Measurements from ENCODE around the gene ZNF709. TPM values are rescaled to one million over a fixed set of nuclear protein-coding genes. Genes with fewer than 3 reads are reported as not detected.
"Not testable (repeated sequence)": the region's sequence is repeated elsewhere in the genome, so short reads cannot be mapped to it uniquely, and the experiment has no call there.

The ZNF709 gene
- total RNA-seq, 1 experiment from 2014 or later = 0.77 TPM

DNA sequence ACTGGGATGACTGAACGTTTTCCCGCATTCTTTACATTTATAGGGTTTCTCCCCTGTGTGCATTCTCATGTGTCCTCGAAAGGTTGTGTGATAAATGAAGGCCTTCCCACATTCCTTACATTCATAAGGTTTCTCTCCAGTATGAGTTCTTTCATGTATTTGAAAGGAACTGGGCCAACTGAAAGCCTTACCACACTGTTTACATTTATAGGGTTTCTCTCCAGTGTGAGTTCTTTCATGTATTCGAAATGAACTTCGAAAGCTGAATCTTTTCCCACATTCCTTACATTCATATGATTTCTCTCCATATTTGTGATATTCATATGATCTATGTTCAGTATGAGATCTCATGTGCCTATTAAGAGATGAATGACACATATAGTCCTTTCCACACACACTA, 19.4 kb downstream of the ZNF709 start:
- H3K9me3 ChIP-seq (ENCODE audit: low read length) = peaks cover 61% of the 10 kb centered on the region
- DNase-seq (no peak), ATAC-seq (no peak)
- H3K4me1 ChIP-seq (ENCODE audit: insufficient read depth, low read length) = no peaks in the 10 kb centered on the region
- no peak overlapping the region for H3K9ac ChIP-seq (ENCODE audit: low read length)
- no peak overlapping the region for H2AFZ ChIP-seq (ENCODE audit: low read length)
- no TSS peak for BruUV-seq (replicated peaks)
- no peaks in the 10 kb centered on the region for H3K27me3 ChIP-seq (ENCODE audit: low read length)
- H3K27ac ChIP-seq (ENCODE audit: low read length) = no peak overlapping the region
- H3K9me2 ChIP-seq (replicated peaks; ENCODE audit: low read length) = no peaks in the 10 kb centered on the region
- no peaks in the 10 kb centered on the region for H3K79me2 ChIP-seq (ENCODE audit: low read length)
- TF ChIP-seq EZH2 (IDR thresholded peaks at IDR 0.05; ENCODE audit: low read length, unreplicated experiment) (no peak), EZH2phosphoT487 (IDR thresholded peaks at IDR 0.05; ENCODE audit: borderline replicate concordance, low read length) (no peak)
- H3K4me2 ChIP-seq (ENCODE audit: low read length) = no peak overlapping the region
- intact Hi-C loops (cut with micrococcal nuclease) = no loop called here
- ChIA-PET POLR2A (ENCODE audit: unreplicated experiment) (no interaction called here), CTCF (no interaction called here)
- peaks cover 51% of the 10 kb centered on the region for H3K36me3 ChIP-seq (ENCODE audit: low read depth, low read length)
- H3F3A ChIP-seq (ENCODE audit: low read length, unreplicated experiment) = no peaks in the 10 kb centered on the region
- H4K20me1 ChIP-seq (ENCODE audit: low read length) = no peaks in the 10 kb centered on the region
- H3K4me3 ChIP-seq (ENCODE audit: low read length) = no peak overlapping the region

DNA sequence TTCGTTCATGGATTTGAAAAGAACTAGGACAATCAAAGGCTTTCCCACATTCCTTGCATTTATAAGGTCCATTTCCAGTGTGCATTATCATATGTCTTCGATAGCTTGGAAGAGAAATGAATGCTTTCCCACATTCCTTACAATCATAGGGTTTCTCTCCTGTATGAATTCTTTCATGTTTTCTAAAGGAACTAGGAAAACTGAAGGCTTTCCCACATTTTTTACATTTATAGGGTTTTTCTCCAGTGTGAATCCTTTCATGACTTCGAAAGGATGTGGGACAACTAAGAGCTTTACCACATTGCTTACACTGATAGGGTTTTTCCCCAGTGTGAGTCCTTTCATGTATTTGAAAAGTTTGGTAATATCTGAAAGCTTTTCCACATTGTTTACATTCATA, 19.8 kb downstream of the ZNF709 start:
- Histone ChIP-seq H3F3A (ENCODE audit: low read length, unreplicated experiment) (no peaks in the 10 kb centered on the region), H3K4me3 (ENCODE audit: low read length) (peak overlapping the region; percentile 5; the same call in 1 of the 2 replicates), H3K9me2 (replicated peaks; ENCODE audit: low read length) (no peaks in the 10 kb centered on the region), H4K20me1 (ENCODE audit: low read length) (no peaks in the 10 kb centered on the region), H3K36me3 (ENCODE audit: low read depth, low read length) (peaks cover 48% of the 10 kb centered on the region), H3K27ac (ENCODE audit: low read length) (no peak overlapping the region), H3K79me2 (ENCODE audit: low read length) (no peaks in the 10 kb centered on the region), H2AFZ (ENCODE audit: low read length) (no peak overlapping the region), H3K9ac (ENCODE audit: low read length) (no peak overlapping the region), H3K4me2 (ENCODE audit: low read length) (no peak overlapping the region), H3K27me3 (ENCODE audit: low read length) (no peaks in the 10 kb centered on the region), H3K4me1 (ENCODE audit: insufficient read depth, low read length) (no peaks in the 10 kb centered on the region), H3K9me3 (ENCODE audit: low read length) (peaks cover 59% of the 10 kb centered on the region)
- BruUV-seq (replicated peaks) = TSS peak; percentile 27
- DNase-seq = no peak
- CTCF ChIA-PET = no interaction called here
- intact Hi-C loops (cut with micrococcal nuclease) = no loop called here
- TF ChIP-seq, protein P1, sequence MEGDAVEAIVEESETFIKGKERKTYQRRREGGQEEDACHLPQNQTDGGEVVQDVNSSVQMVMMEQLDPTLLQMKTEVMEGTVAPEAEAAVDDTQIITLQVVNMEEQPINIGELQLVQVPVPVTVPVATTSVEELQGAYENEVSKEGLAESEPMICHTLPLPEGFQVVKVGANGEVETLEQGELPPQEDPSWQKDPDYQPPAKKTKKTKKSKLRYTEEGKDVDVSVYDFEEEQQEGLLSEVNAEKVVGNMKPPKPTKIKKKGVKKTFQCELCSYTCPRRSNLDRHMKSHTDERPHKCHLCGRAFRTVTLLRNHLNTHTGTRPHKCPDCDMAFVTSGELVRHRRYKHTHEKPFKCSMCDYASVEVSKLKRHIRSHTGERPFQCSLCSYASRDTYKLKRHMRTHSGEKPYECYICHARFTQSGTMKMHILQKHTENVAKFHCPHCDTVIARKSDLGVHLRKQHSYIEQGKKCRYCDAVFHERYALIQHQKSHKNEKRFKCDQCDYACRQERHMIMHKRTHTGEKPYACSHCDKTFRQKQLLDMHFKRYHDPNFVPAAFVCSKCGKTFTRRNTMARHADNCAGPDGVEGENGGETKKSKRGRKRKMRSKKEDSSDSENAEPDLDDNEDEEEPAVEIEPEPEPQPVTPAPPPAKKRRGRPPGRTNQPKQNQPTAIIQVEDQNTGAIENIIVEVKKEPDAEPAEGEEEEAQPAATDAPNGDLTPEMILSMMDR (conservative IDR thresholded peaks at IDR 0.05; ENCODE audit: low read depth, low read length) = no peak
- TF ChIP-seq EZH2 (IDR thresholded peaks at IDR 0.05; ENCODE audit: low read length, unreplicated experiment) (no peak), EZH2phosphoT487 (IDR thresholded peaks at IDR 0.05; ENCODE audit: borderline replicate concordance, low read length) (no peak)
- no peak for ATAC-seq
- POLR2A ChIA-PET (ENCODE audit: unreplicated experiment) = no interaction called here

DNA sequence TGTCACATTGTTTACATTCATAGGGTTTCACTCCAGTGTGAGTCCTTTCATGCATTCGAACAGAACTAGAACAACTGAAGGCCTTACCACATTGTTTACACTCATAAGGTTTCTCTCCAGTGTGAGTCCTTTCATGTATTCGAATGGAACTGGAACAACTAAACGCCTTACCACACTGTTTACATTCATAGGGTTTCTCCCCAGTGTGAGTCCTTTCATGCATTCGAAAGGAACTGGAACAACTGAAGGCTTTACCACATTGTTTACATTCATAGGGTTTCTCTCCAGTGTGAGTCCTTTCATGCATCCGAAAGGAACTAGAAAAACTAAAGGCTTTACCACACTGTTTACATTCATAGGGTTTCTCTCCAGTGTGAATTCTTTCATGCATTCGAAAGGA, 20.5 kb downstream of the ZNF709 start:
- peaks cover 49% of the 10 kb centered on the region for H3K36me3 ChIP-seq (ENCODE audit: low read depth, low read length)
- peaks cover 63% of the 10 kb centered on the region for H3K9me3 ChIP-seq (ENCODE audit: low read length)
- not testable (repeated sequence) for H2AFZ ChIP-seq (ENCODE audit: low read length)

DNA sequence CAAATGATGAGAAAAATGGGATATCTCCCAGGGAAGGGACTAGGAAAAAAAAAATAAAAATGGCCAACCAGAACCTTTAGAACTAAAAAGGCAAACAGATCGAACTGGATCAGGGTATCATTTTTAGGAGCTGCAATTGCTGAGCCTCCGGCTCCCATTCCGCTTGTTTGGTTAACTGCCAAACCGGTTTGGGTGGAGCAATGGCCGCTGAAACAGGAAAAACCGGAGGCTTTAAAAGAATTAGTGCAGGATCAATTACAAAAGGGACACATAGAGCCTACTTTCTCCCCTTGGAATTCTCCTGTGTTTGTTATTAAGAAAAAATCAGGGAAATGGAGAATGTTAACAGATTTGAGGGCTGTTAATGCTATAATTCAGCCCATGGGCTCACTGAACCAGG, 31.1 kb downstream of the ZNF709 start:
- no peak overlapping the region for H3K4me3 ChIP-seq (ENCODE audit: low read length)
- no TSS peak for BruUV-seq (replicated peaks)
- no peaks in the 10 kb centered on the region for H4K20me1 ChIP-seq (ENCODE audit: low read length)
- no peaks in the 10 kb centered on the region for H3F3A ChIP-seq (ENCODE audit: low read length, unreplicated experiment)
- ChIA-PET POLR2A (ENCODE audit: unreplicated experiment) (no interaction called here), CTCF (no interaction called here)
- no peaks in the 10 kb centered on the region for H3K27me3 ChIP-seq (ENCODE audit: low read length)
- H3K79me2 ChIP-seq (ENCODE audit: low read length) = no peaks in the 10 kb centered on the region
- H3K4me2 ChIP-seq (ENCODE audit: low read length) = no peak overlapping the region
- peaks cover 3% of the 10 kb centered on the region; the same call in 1 of the 2 replicates for H3K36me3 ChIP-seq (ENCODE audit: low read depth, low read length)
- intact Hi-C loops (cut with micrococcal nuclease) = no loop called here
- 0 out of 2 replicates have a peak, but pooled peaks cover 5% of the 10 kb centered on the region for H3K4me1 ChIP-seq (ENCODE audit: insufficient read depth, low read length)
- TF ChIP-seq EZH2 (IDR thresholded peaks at IDR 0.05; ENCODE audit: low read length, unreplicated experiment) (no peak), EZH2phosphoT487 (IDR thresholded peaks at IDR 0.05; ENCODE audit: borderline replicate concordance, low read length) (no peak)
- TF ChIP-seq, protein P1 (conservative IDR thresholded peaks at IDR 0.05; ENCODE audit: low read depth, low read length) = no peak
- no peaks in the 10 kb centered on the region for H3K9me2 ChIP-seq (replicated peaks; ENCODE audit: low read length)
- no peak overlapping the region for H3K9ac ChIP-seq (ENCODE audit: low read length)
- DNase-seq (peak; percentile 55), ATAC-seq (no peak)
- H3K9me3 ChIP-seq (ENCODE audit: low read length) = peaks cover 41% of the 10 kb centered on the region
- H3K27ac ChIP-seq (ENCODE audit: low read length) = no peak overlapping the region
- H2AFZ ChIP-seq (ENCODE audit: low read length) = no peak overlapping the region

More for the DNA sequence above, 20.5 kb downstream of the ZNF709 start:
- H3K4me2 ChIP-seq (ENCODE audit: low read length); H4K20me1 ChIP-seq (ENCODE audit: low read length); H3F3A ChIP-seq (ENCODE audit: low read length, unreplicated experiment); H3K9me2 ChIP-seq (replicated peaks; ENCODE audit: low read length); H3K4me3 ChIP-seq (ENCODE audit: low read length); H3K27me3 ChIP-seq (ENCODE audit: low read length); intact Hi-C loops (cut with micrococcal nuclease); ATAC-seq; H3K4me1 ChIP-seq (ENCODE audit: insufficient read depth, low read length); DNase-seq; H3K27ac ChIP-seq (ENCODE audit: low read length); H3K9ac ChIP-seq (ENCODE audit: low read length); POLR2A ChIA-PET (ENCODE audit: unreplicated experiment); CTCF ChIA-PET; BruUV-seq (replicated peaks); H3K79me2 ChIP-seq (ENCODE audit: low read length): not testable (repeated sequence)

All from PC-3 (cell line).